Endothelial cell of umbilical vein (primary cell): ENCODE results near the gene ARHGDIA. TPM values are rescaled to one million over a fixed set of nuclear protein-coding genes. Genes with fewer than 3 reads are reported as not detected.

ENCODE experiments used
- BruUV-seq: library from RNA; stranded (reverse); fragments of 400-500 nt; replicated peaks from 2 replicates; lab custom pipeline; 2021; lab: Mats Ljungman, UMichigan
- CTCF ChIA-PET: fragments of 300-600, 350-600 bp; sonication (Branson Sonifier 250); formaldehyde crosslinking; loops from one replicate; lab custom pipeline; 2021; ENCODE audit warnings: antibody characterized with exemption, inconsistent platforms; lab: Charles Lee
- POLR2A ChIA-PET: fragments of 300-600, 350-600 bp; sonication (Branson Sonifier 250); formaldehyde crosslinking; loops from one replicate; lab custom pipeline; 2021; ENCODE audit warnings: antibody characterized with exemption, inconsistent platforms; lab: Charles Lee
- DNase-seq: peaks from one replicate; pipeline ENCODE4 v3.0.0-alpha.2; 2011; ENCODE audit warnings: low read depth, low spot score
- FAIRE-seq: peaks from 2 replicates; lab custom pipeline; 2011; peaks lifted over from hg19 to GRCh38; lab: Jason Lieb, UNC
- H2AFZ ChIP-seq: 2 replicates; pipeline ENCODE4 v1.6.0; 2012; ENCODE audit warnings: low read depth, low read length, control low read depth, inconsistent platforms
- H3K27ac ChIP-seq: 2 replicates; pipeline ENCODE4 v1.5.1; 2011; ENCODE audit warnings: low read depth, mild to moderate bottlenecking, control low read depth, low read length, moderate library complexity; ENCODE audit not compliant: insufficient read depth
- H3K27me3 ChIP-seq, 2 experiments: 2 replicates each; pipeline versions ENCODE4 v1.6.0 to v1.6.1; 2011; ENCODE audit warnings: low read length in 2 of 2, mixed read lengths in 1 of 2; ENCODE audit not compliant: control insufficient read depth in 2 of 2, insufficient read depth in 2 of 2
- H3K36me3 ChIP-seq, 2 experiments: 2 replicates in 1 of 2; 3 replicates in 1 of 2; pipeline ENCODE4 v1.5.1; 2011; ENCODE audit warnings: low read length in 2 of 2, mild to moderate bottlenecking in 1 of 2, moderate library complexity in 1 of 2; ENCODE audit not compliant: control insufficient read depth in 2 of 2, insufficient read depth in 2 of 2; ENCODE audit errors: extremely low read depth in 1 of 2
- H3K4me1 ChIP-seq: 3 replicates; pipeline ENCODE4 v1.5.1; 2011; ENCODE audit warnings: mild to moderate bottlenecking, low read length; ENCODE audit not compliant: control insufficient read depth, insufficient read depth; ENCODE audit errors: extremely low read depth
- H3K4me2 ChIP-seq: 2 replicates; pipeline ENCODE4 v1.6.1; 2011; ENCODE audit warnings: low read length, control low read depth, mixed read lengths; ENCODE audit not compliant: insufficient read depth
- H3K4me3 ChIP-seq, 3 experiments: fragments of 200-600 bp in 1 of 3; sonication (generic), shearing (Covaris generic) in 1 of 3; replicated peaks in 1 of 3; 2 replicates each; pipeline ENCODE4 v1.5.1; 2011 to 2016; ENCODE audit warnings: control low read depth in 3 of 3, low read length in 3 of 3, mild to moderate bottlenecking in 2 of 3, inconsistent platforms in 1 of 3, low read depth in 1 of 3, moderate library complexity in 1 of 3; ENCODE audit not compliant: insufficient read depth in 1 of 3
- H3K79me2 ChIP-seq: 2 replicates; pipeline ENCODE4 v1.6.0; 2012; ENCODE audit warnings: low read length, inconsistent platforms; ENCODE audit not compliant: control insufficient read depth, insufficient read depth
- H3K9ac ChIP-seq: replicated peaks from 2 replicates; pipeline ENCODE3; 2011; ENCODE audit warnings: low read length, control low read depth; ENCODE audit not compliant: insufficient read depth; ENCODE audit errors: extremely low read depth
- H3K9me1 ChIP-seq: replicated peaks from 3 replicates; pipeline ENCODE4 v1.6.0; 2011; ENCODE audit warnings: mild to moderate bottlenecking, low read length; ENCODE audit not compliant: control insufficient read depth, insufficient read depth; ENCODE audit errors: extremely low read depth
- H3K9me3 ChIP-seq: replicated peaks from 2 replicates; pipeline ENCODE4 v1.5.1; 2012; ENCODE audit warnings: low read length, inconsistent platforms; ENCODE audit not compliant: control insufficient read depth, insufficient read depth
- H4K20me1 ChIP-seq: replicated peaks from 2 replicates; pipeline ENCODE3; 2011; ENCODE audit warnings: mild to moderate bottlenecking, low read length; ENCODE audit not compliant: control insufficient read depth, insufficient read depth; ENCODE audit errors: extremely low read depth
- EZH2 ChIP-seq: IDR thresholded peaks from 2 replicates; pipeline ENCODE4 v1.6.1; 2012; ENCODE audit warnings: borderline replicate concordance, low read depth, mild to moderate bottlenecking, moderate library complexity, low read length, inconsistent platforms; ENCODE audit not compliant: severe bottlenecking
- FOS ChIP-seq: IDR thresholded peaks from 2 replicates; pipeline ENCODE4 v1.6.1; 2011; ENCODE audit warnings: mild to moderate bottlenecking, low read length, moderate library complexity, borderline replicate concordance; ENCODE audit not compliant: insufficient read depth
- GATA2 ChIP-seq: IDR thresholded peaks from 2 replicates; pipeline ENCODE4 v1.7.0; 2011; ENCODE audit warnings: low read depth, mild to moderate bottlenecking, moderate library complexity, mixed read lengths, low read length; ENCODE audit not compliant: insufficient read length, insufficient read depth
- JUN ChIP-seq: IDR thresholded peaks from 2 replicates; pipeline ENCODE4 v1.6.1; 2011; ENCODE audit warnings: borderline replicate concordance, low read depth; ENCODE audit not compliant: insufficient read length, insufficient read depth
- MYC ChIP-seq: IDR thresholded peaks from one replicate; pipeline ENCODE4 v1.6.1; 2011; ENCODE audit warnings: mild to moderate bottlenecking, low read depth, low read length
- POLR2A ChIP-seq: IDR thresholded peaks from 2 replicates; pipeline ENCODE4 v1.6.1; 2012; ENCODE audit warnings: low read depth, mild to moderate bottlenecking, control low read depth, low read length
- POLR2AphosphoS5 ChIP-seq: IDR thresholded peaks from 2 replicates; pipeline ENCODE4 v1.6.1; 2012; ENCODE audit warnings: low read depth, mild to moderate bottlenecking, control low read depth, low read length, moderate library complexity; ENCODE audit not compliant: insufficient read depth
- dilution Hi-C: fragments of 300-500 bp; cut with MboI; formaldehyde crosslinking; loops from one replicate; pipeline ENCODE4 v1.15.0; 2019; ENCODE audit warnings: low sequenced_read_pairs; ENCODE audit not compliant: extremely low pct_ligation_motif_present
- intact Hi-C: fragments of 100-400 bp; cut with micrococcal nuclease; formaldehyde crosslinking; loops from one replicate; pipeline ENCODE4 v1.10.0; 2022
- polyA plus RNA-seq, 4 experiments: library from polyadenylated mRNA; depleted of rRNA in 3 of 4; stranded (reverse) in 3 of 4; unstranded in 1 of 4; fragments of >200 nt; gene quantifications; 2 replicates each; pipeline versions ENCODE4 v1.2.1 to v1.2.3, GENCODE V29; 2011 to 2012; ENCODE audit warnings: missing spikeins in 1 of 4
- total RNA-seq: library from RNA; stranded (reverse); gene quantifications from 2 replicates; pipeline ENCODE4 v1.2.3, GENCODE V29; 2021
- TF ChIP-seq, protein P1 (sequence below): IDR thresholded peaks from 2 replicates; pipeline ENCODE4 v1.6.1; 2011; ENCODE audit not compliant: insufficient read depth, insufficient read length
- TF ChIP-seq, protein P2 (sequence below), 2 donors: IDR thresholded peaks; 1 replicate in 1 of 2; 2 replicates in 1 of 2; pipeline ENCODE4 v1.5.1; 2011; ENCODE audit warnings: low read length in 2 of 2, mild to moderate bottlenecking in 2 of 2, moderate library complexity in 2 of 2, control low read depth in 1 of 2, inconsistent platforms in 1 of 2, low read depth in 1 of 2; ENCODE audit not compliant: insufficient read depth in 1 of 2; ENCODE audit errors: extremely low read depth in 1 of 2

Gene ARHGDIA
- total and polyA plus RNA-seq, 2 donors (not counting 3 experiments of a cell fraction or from before 2014, with no cell fraction given) = 358 to 645 TPM

DNA sequence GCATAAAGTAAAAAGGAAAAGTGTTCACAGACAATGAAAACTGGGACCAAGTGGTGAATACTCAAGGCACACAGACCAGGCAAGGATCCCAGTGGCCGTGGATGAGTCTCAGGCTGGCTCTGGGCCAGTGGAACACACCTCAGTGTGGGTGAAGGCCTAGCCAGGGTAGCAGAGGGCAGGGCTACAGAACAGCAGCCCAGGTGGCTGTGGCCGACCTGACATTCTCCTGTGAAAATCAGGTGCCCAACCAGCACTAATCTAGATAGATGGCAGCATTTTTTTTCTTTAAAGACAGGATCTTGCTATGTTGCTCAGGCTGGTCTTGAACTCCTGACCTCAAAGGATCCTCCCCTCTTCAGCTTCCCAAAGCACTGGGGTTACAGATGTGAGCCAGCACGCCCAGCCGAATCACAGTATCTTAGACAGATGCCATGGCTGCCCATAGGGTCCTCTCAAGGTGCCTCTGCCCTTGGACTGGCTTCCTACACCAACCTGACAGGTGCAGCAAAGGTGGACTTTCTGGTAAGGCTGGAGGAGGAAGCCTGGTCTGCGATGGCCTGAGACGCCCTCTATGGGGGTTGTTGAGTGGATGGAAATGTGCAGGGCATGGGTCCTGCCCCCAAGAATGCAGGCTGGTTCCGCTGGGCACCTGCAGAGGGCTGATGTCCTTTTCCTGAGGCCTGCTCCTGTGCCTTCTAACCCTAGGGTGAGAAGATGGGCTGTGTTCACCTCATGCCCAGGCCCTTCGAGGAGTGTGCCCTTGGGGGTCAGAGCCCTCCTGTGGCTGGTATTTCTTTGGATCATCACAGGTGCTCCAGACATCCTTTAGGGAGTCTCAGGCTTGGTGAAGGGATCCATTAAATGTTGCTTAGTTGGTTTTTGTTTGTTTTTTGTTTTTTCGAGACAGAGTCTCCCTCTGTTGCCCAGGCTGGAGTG is 7.0 kb downstream of the ARHGDIA start:
- Histone ChIP-seq H3K4me3 (no peak overlapping the region), H2AFZ (no peak overlapping the region), H3K79me2 (peaks cover 20% of the 10 kb centered on the region), H3K4me1 (peaks cover 8% of the 10 kb centered on the region), H3K36me3 (peaks cover 6 to 16% of the 10 kb centered on the region in 2 experiments), H3K9me3 (no peaks in the 10 kb centered on the region), H4K20me1 (no peaks in the 10 kb centered on the region), H3K27me3 (no peaks in the 10 kb centered on the region), H3K27ac (no peak overlapping the region), H3K4me2 (no peak overlapping the region), H3K9ac (no peak overlapping the region), H3K9me1 (no peaks in the 10 kb centered on the region)
- FAIRE-seq (no peak), DNase-seq (no peak)
- no TSS peak for BruUV-seq
- ChIA-PET POLR2A (no interaction called here), CTCF (no interaction called here)
- intact Hi-C loops (no loop called here), dilution Hi-C loops (no loop called here)
- TF ChIP-seq GATA2 (no peak), POLR2A (no peak), FOS (no peak), EZH2 (no peak), POLR2AphosphoS5 (no peak), MYC (no peak), JUN (no peak)
- TF ChIP-seq, protein P1, sequence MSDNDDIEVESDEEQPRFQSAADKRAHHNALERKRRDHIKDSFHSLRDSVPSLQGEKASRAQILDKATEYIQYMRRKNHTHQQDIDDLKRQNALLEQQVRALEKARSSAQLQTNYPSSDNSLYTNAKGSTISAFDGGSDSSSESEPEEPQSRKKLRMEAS = no peak
- TF ChIP-seq, protein P2, sequence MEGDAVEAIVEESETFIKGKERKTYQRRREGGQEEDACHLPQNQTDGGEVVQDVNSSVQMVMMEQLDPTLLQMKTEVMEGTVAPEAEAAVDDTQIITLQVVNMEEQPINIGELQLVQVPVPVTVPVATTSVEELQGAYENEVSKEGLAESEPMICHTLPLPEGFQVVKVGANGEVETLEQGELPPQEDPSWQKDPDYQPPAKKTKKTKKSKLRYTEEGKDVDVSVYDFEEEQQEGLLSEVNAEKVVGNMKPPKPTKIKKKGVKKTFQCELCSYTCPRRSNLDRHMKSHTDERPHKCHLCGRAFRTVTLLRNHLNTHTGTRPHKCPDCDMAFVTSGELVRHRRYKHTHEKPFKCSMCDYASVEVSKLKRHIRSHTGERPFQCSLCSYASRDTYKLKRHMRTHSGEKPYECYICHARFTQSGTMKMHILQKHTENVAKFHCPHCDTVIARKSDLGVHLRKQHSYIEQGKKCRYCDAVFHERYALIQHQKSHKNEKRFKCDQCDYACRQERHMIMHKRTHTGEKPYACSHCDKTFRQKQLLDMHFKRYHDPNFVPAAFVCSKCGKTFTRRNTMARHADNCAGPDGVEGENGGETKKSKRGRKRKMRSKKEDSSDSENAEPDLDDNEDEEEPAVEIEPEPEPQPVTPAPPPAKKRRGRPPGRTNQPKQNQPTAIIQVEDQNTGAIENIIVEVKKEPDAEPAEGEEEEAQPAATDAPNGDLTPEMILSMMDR (IDR thresholded peaks at IDR 0.05; ENCODE audit: extremely low read depth in 1 of 2, insufficient read depth in 1 of 2, low read depth in 1 of 2, low read length in 2 of 2) = no peak
